Endothelial cell of hepatic sinusoid (primary cell): ENCODE results near the gene ROBO1.

ENCODE experiments used
- in situ Hi-C: cut with HindIII; loops from 2 replicates; pipeline ENCODE4 v1.10.0; 2017; ENCODE audit warnings: low sequenced_read_pairs

Gene ROBO1

GRCh38 chr3:79478620-79479019 is 289.2 kb downstream of the ROBO1 start:
- in situ Hi-C loops, result loop anchor here (5.0 kb wide), 1 partner anchor 66 kb away; no protein-coding TSS in a partner anchor

GRCh38 chr3:79477242-79477641 is 290.6 kb downstream of the ROBO1 start:
- in situ Hi-C loops, result loop anchor here (5.0 kb wide), 1 partner anchor 65 kb away; no protein-coding TSS in a partner anchor

- in situ Hi-C loops, result no loop called here
Observed at GRCh38 chr3:79473993-79474392, 293.8 kb downstream of the ROBO1 start.

- in situ Hi-C loops, result no loop called here
Observed at GRCh38 chr3:79467721-79468120, 300.1 kb downstream of the ROBO1 start.

- in situ Hi-C loops, result no loop called here
Observed at GRCh38 chr3:79461129-79461792, 306.5 kb downstream of the ROBO1 start.

- in situ Hi-C loops, result no loop called here
Observed at GRCh38 chr3:79453600-79453999, 314.2 kb downstream of the ROBO1 start.

- in situ Hi-C loops, result no loop called here
Observed at GRCh38 chr3:79436387-79436786, 331.4 kb downstream of the ROBO1 start.

- in situ Hi-C loops, result no loop called here
Observed at GRCh38 chr3:79427081-79427480, 340.7 kb downstream of the ROBO1 start.

GRCh38 chr3:79424811-79425210 is 343.0 kb downstream of the ROBO1 start:
- in situ Hi-C loops, result no loop called here

- in situ Hi-C loops, result no loop called here
Observed at GRCh38 chr3:79423417-79423816, 344.4 kb downstream of the ROBO1 start.

GRCh38 chr3:79421273-79421672 is 346.5 kb downstream of the ROBO1 start:
- in situ Hi-C loops, result no loop called here

- in situ Hi-C loops, result no loop called here
Observed at GRCh38 chr3:79418855-79419621, 348.8 kb downstream of the ROBO1 start.

GRCh38 chr3:79415356-79415755 is 352.4 kb downstream of the ROBO1 start:
- in situ Hi-C loops, result no loop called here

GRCh38 chr3:79414806-79415205 is 353.0 kb downstream of the ROBO1 start:
- in situ Hi-C loops, result loop anchor here (5.0 kb wide), 1 partner anchor 62 kb away; no protein-coding TSS in a partner anchor

GRCh38 chr3:79414035-79414434 is 353.8 kb downstream of the ROBO1 start:
- in situ Hi-C loops, result loop anchor here (5.0 kb wide), 1 partner anchor 63 kb away; no protein-coding TSS in a partner anchor

- in situ Hi-C loops, result loop anchor here (5.0 kb wide), 1 partner anchor 65 kb away; no protein-coding TSS in a partner anchor
Observed at GRCh38 chr3:79412537-79412936, 355.3 kb downstream of the ROBO1 start.

- in situ Hi-C loops, result loop anchor here (5.0 kb wide), 1 partner anchor 67 kb away; no protein-coding TSS in a partner anchor
Observed at GRCh38 chr3:79410617-79411016, 357.2 kb downstream of the ROBO1 start.

GRCh38 chr3:79410136-79410535 is 357.7 kb downstream of the ROBO1 start:
- in situ Hi-C loops, result loop anchor here (5.0 kb wide), 1 partner anchor 67 kb away; no protein-coding TSS in a partner anchor

GRCh38 chr3:79406175-79406574 is 361.6 kb downstream of the ROBO1 start:
- in situ Hi-C loops, result no loop called here

GRCh38 chr3:79405183-79405582 is 362.6 kb downstream of the ROBO1 start:
- in situ Hi-C loops, result no loop called here

- in situ Hi-C loops, result no loop called here
Observed at GRCh38 chr3:79396595-79396994, 371.2 kb downstream of the ROBO1 start.

GRCh38 chr3:79392479-79392878 is 375.3 kb downstream of the ROBO1 start:
- in situ Hi-C loops, result no loop called here
